ENCODE data around the gene LYZL1.

LYZL1 gene

GRCh38 chr10:29321656-29322055, 32.8 kb downstream of the LYZL1 start:
- Mint-ChIP-seq H3K27me3 (ENCODE audit: low read depth) (peaks cover 5% of the 10 kb centered on the region), H3K27ac (no peak overlapping the region), H3K9me3 (no peaks in the 10 kb centered on the region), H3K36me3 (ENCODE audit: low read depth) (no peaks in the 10 kb centered on the region), H3K4me1 (peaks cover 33% of the 10 kb centered on the region), H3K4me3 (no peak overlapping the region)
- TF ChIP-seq CTCF (IDR thresholded peaks at IDR 0.05; ENCODE audit: unreplicated experiment in 3 of 3) = no peak

GRCh38 chr10:29322918-29323317, 34.0 kb downstream of the LYZL1 start:
- H3K36me3 Mint-ChIP-seq (ENCODE audit: low read depth) = no peaks in the 10 kb centered on the region
- no peak for TF ChIP-seq CTCF (IDR thresholded peaks at IDR 0.05; ENCODE audit: unreplicated experiment in 3 of 3)
- no peak overlapping the region for H3K4me3 Mint-ChIP-seq
- peak overlapping the region in 2 of 3 experiments; percentile 18 to 77 for H3K27ac Mint-ChIP-seq
- peaks cover 24% of the 10 kb centered on the region for H3K4me1 Mint-ChIP-seq
- H3K9me3 Mint-ChIP-seq = no peaks in the 10 kb centered on the region
- H3K27me3 Mint-ChIP-seq (ENCODE audit: low read depth) = peaks cover 5% of the 10 kb centered on the region

- H3K27ac Mint-ChIP-seq = peak overlapping the region in 2 of 3 experiments; percentile 18 to 77
- peaks cover 20% of the 10 kb centered on the region for H3K4me1 Mint-ChIP-seq
- no peaks in the 10 kb centered on the region for H3K9me3 Mint-ChIP-seq
- peaks cover 5% of the 10 kb centered on the region for H3K27me3 Mint-ChIP-seq (ENCODE audit: low read depth)
- H3K36me3 Mint-ChIP-seq (ENCODE audit: low read depth) = no peaks in the 10 kb centered on the region
- TF ChIP-seq CTCF (IDR thresholded peaks at IDR 0.05; ENCODE audit: unreplicated experiment in 3 of 3) = no peak
- H3K4me3 Mint-ChIP-seq = no peak overlapping the region
Measured at GRCh38 chr10:29323367-29323766, 34.5 kb downstream of the LYZL1 start.

- Mint-ChIP-seq H3K4me1 (peaks cover 17% of the 10 kb centered on the region), H3K27me3 (ENCODE audit: low read depth) (peaks cover 5% of the 10 kb centered on the region), H3K4me3 (no peak overlapping the region), H3K9me3 (no peaks in the 10 kb centered on the region), H3K36me3 (ENCODE audit: low read depth) (no peaks in the 10 kb centered on the region), H3K27ac (peak overlapping the region in 1 of 3 experiments; percentile 56)
- TF ChIP-seq CTCF (IDR thresholded peaks at IDR 0.05; ENCODE audit: unreplicated experiment in 3 of 3) = no peak
Measured at GRCh38 chr10:29324220-29324841, 35.5 kb downstream of the LYZL1 start.

- Mint-ChIP-seq H3K4me1 (peaks cover 22% of the 10 kb centered on the region), H3K27ac (no peak overlapping the region), H3K4me3 (no peak overlapping the region), H3K27me3 (ENCODE audit: low read depth) (no peaks in the 10 kb centered on the region), H3K36me3 (ENCODE audit: low read depth) (no peaks in the 10 kb centered on the region), H3K9me3 (no peaks in the 10 kb centered on the region)
- no peak for TF ChIP-seq CTCF (IDR thresholded peaks at IDR 0.05; ENCODE audit: unreplicated experiment in 3 of 3)
Measured at GRCh38 chr10:29326299-29326698, 37.4 kb downstream of the LYZL1 start.

Data from nephron (organoid).